H1 (cell line): ENCODE data around the gene SLC8A1.

Source experiments
- EP300 ChIP-seq, 2 experiments: IDR thresholded peaks; 1 replicate in 1 of 2; 2 replicates in 1 of 2; pipeline ENCODE4 v1.6.1; 2011 to 2012; ENCODE audit warnings: low read depth in 2 of 2, low read length in 2 of 2, mild to moderate bottlenecking in 2 of 2, borderline replicate concordance in 1 of 2, inconsistent platforms in 1 of 2, moderate library complexity in 1 of 2
- TF ChIP-seq, protein P1 (sequence below), 3 experiments: IDR thresholded peaks; 1 replicate in 2 of 3; 2 replicates in 1 of 3; pipeline versions ENCODE4 v1.5.1 to v1.6.1; 2011; ENCODE audit warnings: low read length in 3 of 3, mild to moderate bottlenecking in 3 of 3, inconsistent platforms in 2 of 3, low read depth in 1 of 3, moderate library complexity in 1 of 3; ENCODE audit not compliant: insufficient read depth in 1 of 3; ENCODE audit errors: control extremely low read depth in 1 of 3
- TF ChIP-seq, protein P2 (sequence below): IDR thresholded peaks from 2 replicates; pipeline ENCODE4 v1.6.1; 2011; ENCODE audit warnings: low read depth, mild to moderate bottlenecking, low read length; ENCODE audit not compliant: insufficient read depth

DNA sequence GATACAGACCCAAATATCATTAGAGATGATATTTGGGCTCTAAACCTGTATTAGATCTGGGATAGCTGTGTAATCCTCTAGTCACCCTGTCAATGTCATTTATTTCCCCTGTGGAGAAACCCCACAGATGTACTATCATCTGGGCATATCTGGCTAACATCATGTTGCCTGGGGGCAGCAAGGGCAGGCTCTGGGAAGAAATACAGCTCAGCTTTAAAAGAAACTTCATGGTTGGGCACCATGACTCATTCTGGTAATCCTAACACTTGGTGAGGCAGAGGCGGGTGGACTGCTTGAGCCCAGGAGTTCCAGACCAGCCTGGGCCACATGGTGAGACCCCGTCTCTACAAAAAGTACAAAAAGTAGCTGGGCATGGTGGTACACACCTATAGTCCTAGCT, 282.5 kb downstream of the SLC8A1 start:
- TF ChIP-seq, protein P1, sequence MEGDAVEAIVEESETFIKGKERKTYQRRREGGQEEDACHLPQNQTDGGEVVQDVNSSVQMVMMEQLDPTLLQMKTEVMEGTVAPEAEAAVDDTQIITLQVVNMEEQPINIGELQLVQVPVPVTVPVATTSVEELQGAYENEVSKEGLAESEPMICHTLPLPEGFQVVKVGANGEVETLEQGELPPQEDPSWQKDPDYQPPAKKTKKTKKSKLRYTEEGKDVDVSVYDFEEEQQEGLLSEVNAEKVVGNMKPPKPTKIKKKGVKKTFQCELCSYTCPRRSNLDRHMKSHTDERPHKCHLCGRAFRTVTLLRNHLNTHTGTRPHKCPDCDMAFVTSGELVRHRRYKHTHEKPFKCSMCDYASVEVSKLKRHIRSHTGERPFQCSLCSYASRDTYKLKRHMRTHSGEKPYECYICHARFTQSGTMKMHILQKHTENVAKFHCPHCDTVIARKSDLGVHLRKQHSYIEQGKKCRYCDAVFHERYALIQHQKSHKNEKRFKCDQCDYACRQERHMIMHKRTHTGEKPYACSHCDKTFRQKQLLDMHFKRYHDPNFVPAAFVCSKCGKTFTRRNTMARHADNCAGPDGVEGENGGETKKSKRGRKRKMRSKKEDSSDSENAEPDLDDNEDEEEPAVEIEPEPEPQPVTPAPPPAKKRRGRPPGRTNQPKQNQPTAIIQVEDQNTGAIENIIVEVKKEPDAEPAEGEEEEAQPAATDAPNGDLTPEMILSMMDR (IDR thresholded peaks at IDR 0.05; ENCODE audit: control extremely low read depth in 1 of 3, insufficient read depth in 1 of 3, low read depth in 1 of 3, low read length in 3 of 3), result no peak
- no peak for TF ChIP-seq EP300 (IDR thresholded peaks at IDR 0.05; ENCODE audit: borderline replicate concordance in 1 of 2, low read depth in 2 of 2, low read length in 2 of 2)
- TF ChIP-seq, protein P2, sequence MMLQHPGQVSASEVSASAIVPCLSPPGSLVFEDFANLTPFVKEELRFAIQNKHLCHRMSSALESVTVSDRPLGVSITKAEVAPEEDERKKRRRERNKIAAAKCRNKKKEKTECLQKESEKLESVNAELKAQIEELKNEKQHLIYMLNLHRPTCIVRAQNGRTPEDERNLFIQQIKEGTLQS, result no peak
